GM18951 (cell line): ENCODE data around the gene SLC5A1.

ENCODE experiments used
- POLR2A ChIP-seq: IDR thresholded peaks from 4 replicates; pipeline ENCODE4 v1.6.1; 2011; ENCODE audit warnings: mild to moderate bottlenecking; ENCODE audit not compliant: insufficient read length, insufficient read depth; ENCODE audit errors: extremely low read depth
- in situ Hi-C: fragments of 300-500 bp; cut with MboI; formaldehyde crosslinking; loops from one replicate; pipeline ENCODE4 v1.12.0; 2022; ENCODE audit warnings: low sequenced_read_pairs, mixed read lengths, inconsistent platforms; ENCODE audit not compliant: unreplicated experiment

Gene SLC5A1

GRCh38 chr22:32082331-32082730 lies 39.3 kb downstream of the SLC5A1 start:
- in situ Hi-C loops = no loop called here
- no peak for TF ChIP-seq POLR2A

GRCh38 chr22:32083000-32083399 lies 39.9 kb downstream of the SLC5A1 start:
- in situ Hi-C loops = no loop called here

GRCh38 chr22:32083814-32084213 lies 40.8 kb downstream of the SLC5A1 start:
- in situ Hi-C loops = no loop called here
- no peak for TF ChIP-seq POLR2A

More at GRCh38 chr22:32083000-32083399, 39.9 kb downstream of the SLC5A1 start:
- TF ChIP-seq POLR2A = no peak

- in situ Hi-C loops = no loop called here
- TF ChIP-seq POLR2A = no peak
Observed at GRCh38 chr22:32088084-32088483, 45.0 kb downstream of the SLC5A1 start.

- no peak for TF ChIP-seq POLR2A
- in situ Hi-C loops = no loop called here
Observed at GRCh38 chr22:32097018-32097417, 54.0 kb downstream of the SLC5A1 start.

GRCh38 chr22:32097881-32098499 lies 54.9 kb downstream of the SLC5A1 start:
- TF ChIP-seq POLR2A = no peak
- in situ Hi-C loops = no loop called here

GRCh38 chr22:32100711-32101110 lies 57.6 kb downstream of the SLC5A1 start:
- TF ChIP-seq POLR2A = no peak
- in situ Hi-C loops = no loop called here

- in situ Hi-C loops = no loop called here
- no peak for TF ChIP-seq POLR2A
Observed at GRCh38 chr22:32103658-32104315, 60.7 kb downstream of the SLC5A1 start.

- in situ Hi-C loops = no loop called here
- no peak for TF ChIP-seq POLR2A
Observed at GRCh38 chr22:32106930-32107329, 63.9 kb downstream of the SLC5A1 start.

- in situ Hi-C loops = no loop called here
- no peak for TF ChIP-seq POLR2A
Observed at GRCh38 chr22:32112380-32112779, 69.3 kb downstream of the SLC5A1 start.

GRCh38 chr22:32119568-32120235 lies 76.6 kb downstream of the SLC5A1 start:
- TF ChIP-seq POLR2A = no peak

GRCh38 chr22:32120603-32121002 lies 77.5 kb downstream of the SLC5A1 start:
- in situ Hi-C loops = no loop called here
- no peak for TF ChIP-seq POLR2A

More at GRCh38 chr22:32119568-32120235, 76.6 kb downstream of the SLC5A1 start:
- in situ Hi-C loops = no loop called here

GRCh38 chr22:32122899-32123298 lies 79.8 kb downstream of the SLC5A1 start:
- in situ Hi-C loops = no loop called here
- TF ChIP-seq POLR2A = no peak

GRCh38 chr22:32123657-32124056 lies 80.6 kb downstream of the SLC5A1 start:
- in situ Hi-C loops = no loop called here
- TF ChIP-seq POLR2A = no peak
